H9 (cell line): ENCODE data around the gene SOX13. TPM values are rescaled to one million over a fixed set of nuclear protein-coding genes. Genes with fewer than 3 reads are reported as not detected.
A peak's percentile ranks its signal among the peaks of the same experiment; 100 is the strongest.

Source experiments
- DNase-seq: peaks from one replicate; pipeline ENCODE4 v3.0.0-alpha.2; 2017
- H2AFZ ChIP-seq: one replicate; pipeline ENCODE4 v1.6.1; 2013; ENCODE audit warnings: mild to moderate bottlenecking, low read length, control low read depth, moderate library complexity
- H2AK5ac ChIP-seq: 2 replicates; pipeline ENCODE4 v1.6.1; 2013; ENCODE audit warnings: low read length, control low read depth, mixed read lengths; ENCODE audit not compliant: insufficient read length
- H2BK120ac ChIP-seq: one replicate; pipeline ENCODE4 v1.6.1; 2013; ENCODE audit warnings: low read depth, mild to moderate bottlenecking, low read length, control low read depth, inconsistent platforms; ENCODE audit not compliant: poor library complexity, severe bottlenecking
- H2BK12ac ChIP-seq: 2 replicates; pipeline ENCODE4 v1.6.1; 2013; ENCODE audit warnings: low read length, control low read depth, mixed read lengths, low read depth; ENCODE audit not compliant: insufficient read length
- H2BK15ac ChIP-seq: 2 replicates; pipeline ENCODE4 v1.6.1; 2013; ENCODE audit warnings: low read depth, low read length, control low read depth
- H2BK20ac ChIP-seq: one replicate; pipeline ENCODE4 v1.6.1; 2013; ENCODE audit warnings: low read depth, mild to moderate bottlenecking, low read length, control low read depth, inconsistent platforms; ENCODE audit not compliant: poor library complexity, severe bottlenecking
- H2BK5ac ChIP-seq: 2 replicates; pipeline ENCODE4 v1.6.1; 2013; ENCODE audit warnings: low read length, control low read depth, mixed read lengths; ENCODE audit not compliant: insufficient read length
- H3K14ac ChIP-seq: 2 replicates; pipeline ENCODE4 v1.6.1; 2013; ENCODE audit warnings: low read length, control low read depth; ENCODE audit not compliant: insufficient read depth
- H3K18ac ChIP-seq: 2 replicates; pipeline ENCODE4 v1.6.1; 2013; ENCODE audit warnings: low read depth, mild to moderate bottlenecking, mixed read lengths, low read length, control low read depth; ENCODE audit not compliant: insufficient read length
- H3K23ac ChIP-seq: 2 replicates; pipeline ENCODE4 v1.6.1; 2013; ENCODE audit warnings: low read length, control low read depth, mixed read lengths, low read depth; ENCODE audit not compliant: insufficient read length
- H3K23me2 ChIP-seq: 2 replicates; pipeline ENCODE4 v1.6.1; 2013; ENCODE audit warnings: low read depth, mild to moderate bottlenecking, mixed read lengths, low read length, control low read depth; ENCODE audit not compliant: insufficient read length, poor library complexity, severe bottlenecking
- H3K27ac ChIP-seq: 2 replicates; pipeline ENCODE4 v1.5.1; 2013; ENCODE audit warnings: low read length, control low read depth, mixed read lengths, low read depth; ENCODE audit not compliant: insufficient read length
- H3K27me3 ChIP-seq: 2 replicates; pipeline ENCODE4 v1.6.1; 2013; ENCODE audit warnings: low read length, control low read depth, inconsistent platforms; ENCODE audit not compliant: insufficient read depth
- H3K4ac ChIP-seq: 2 replicates; pipeline ENCODE4 v1.6.1; 2013; ENCODE audit warnings: low read depth, mild to moderate bottlenecking, control low read depth, inconsistent platforms, low read length, moderate library complexity
- H3K4me1 ChIP-seq: 2 replicates; pipeline ENCODE4 v1.6.1; 2013; ENCODE audit warnings: low read length, control low read depth, inconsistent platforms; ENCODE audit not compliant: insufficient read depth
- H3K4me2 ChIP-seq: 2 replicates; pipeline ENCODE4 v1.6.1; 2013; ENCODE audit warnings: low read length, control low read depth, mixed read lengths; ENCODE audit not compliant: insufficient read length, insufficient read depth
- H3K56ac ChIP-seq: 2 replicates; pipeline ENCODE4 v1.6.1; 2013; ENCODE audit warnings: low read depth, mild to moderate bottlenecking, mixed read lengths, low read length, control low read depth; ENCODE audit not compliant: insufficient read length
- H3K79me1 ChIP-seq: 2 replicates; pipeline ENCODE4 v1.6.1; 2013; ENCODE audit warnings: low read depth, mild to moderate bottlenecking, moderate library complexity, low read length, control low read depth, inconsistent platforms; ENCODE audit not compliant: insufficient read depth, poor library complexity, severe bottlenecking
- H3K79me2 ChIP-seq: 2 replicates; pipeline ENCODE4 v1.6.1; 2013; ENCODE audit warnings: low read length, control low read depth, inconsistent platforms; ENCODE audit not compliant: insufficient read depth
- H3K9ac ChIP-seq: 2 replicates; pipeline ENCODE4 v1.6.1; 2013; ENCODE audit warnings: low read length, control low read depth, mixed read lengths; ENCODE audit not compliant: insufficient read length; ENCODE audit errors: extremely low read depth
- H3K9me3 ChIP-seq: one replicate; pipeline ENCODE4 v1.6.1; 2013; ENCODE audit warnings: low read depth, low read length, inconsistent platforms; ENCODE audit not compliant: control insufficient read depth
- H3T11ph ChIP-seq: one replicate; pipeline ENCODE4 v1.6.1; 2013; ENCODE audit warnings: mild to moderate bottlenecking, low read length, control low read depth, inconsistent platforms
- H4K20me1 ChIP-seq: one replicate; pipeline ENCODE4 v1.6.1; 2013; ENCODE audit not compliant: control insufficient read depth, insufficient read length, insufficient read depth
- H4K5ac ChIP-seq: 2 replicates; pipeline ENCODE4 v1.6.1; 2013; ENCODE audit warnings: low read depth, mild to moderate bottlenecking, mixed read lengths, low read length, control low read depth; ENCODE audit not compliant: insufficient read length
- H4K8ac ChIP-seq: replicated peaks from 2 replicates; pipeline ENCODE4 v1.6.1; 2013; ENCODE audit warnings: low read length, control low read depth, mixed read lengths, low read depth; ENCODE audit not compliant: insufficient read length
- H4K91ac ChIP-seq: 2 replicates; pipeline ENCODE4 v1.6.1; 2013; ENCODE audit warnings: low read depth, mild to moderate bottlenecking, moderate library complexity, mixed read lengths, low read length, control low read depth; ENCODE audit not compliant: insufficient read length
- H3K27ac Mint-ChIP-seq, 3 experiments: 2 replicates in 2 of 3; 3 replicates in 1 of 3; pipeline ENCODE4 v1.8.0; 2020 to 2021; ENCODE audit warnings: mixed read lengths in 3 of 3, mild to moderate bottlenecking in 1 of 3, moderate library complexity in 1 of 3
- H3K27me3 Mint-ChIP-seq: 2 replicates; pipeline ENCODE4 v1.8.0; 2021; ENCODE audit warnings: low read depth, mild to moderate bottlenecking, moderate library complexity, mixed read lengths
- H3K36me3 Mint-ChIP-seq, 3 experiments: 2 replicates in 2 of 3; 3 replicates in 1 of 3; pipeline ENCODE4 v1.8.0; 2020 to 2021; ENCODE audit warnings: low read depth in 3 of 3, mixed read lengths in 3 of 3; ENCODE audit not compliant: insufficient read depth in 1 of 3
- H3K4me1 Mint-ChIP-seq, 2 experiments: 2 replicates each; pipeline ENCODE4 v1.8.0; 2020; ENCODE audit warnings: mixed read lengths in 2 of 2
- H3K4me3 Mint-ChIP-seq, 2 experiments: 2 replicates in 1 of 2; 3 replicates in 1 of 2; pipeline ENCODE4 v1.8.0; 2020 to 2021; ENCODE audit warnings: mild to moderate bottlenecking in 2 of 2, mixed read lengths in 2 of 2, moderate library complexity in 1 of 2
- H3K9me3 Mint-ChIP-seq, 2 experiments: 2 replicates in 1 of 2; 3 replicates in 1 of 2; pipeline ENCODE4 v1.8.0; 2020; ENCODE audit warnings: mild to moderate bottlenecking in 2 of 2, mixed read lengths in 2 of 2, moderate library complexity in 1 of 2
- WGBS: extraction: QIAGEN DNeasy Blood & Tissue Kit; methylation state at CpG from one replicate; pipeline ENCODE4 v1.1.7; 2013; ENCODE audit warnings: missing lambda C conversion rate, low lambda C conversion rate, mixed read lengths; ENCODE audit not compliant: insufficient read length; ENCODE audit errors: extremely low coverage; 5-methylcytosine and 5-hydroxymethylcytosine counted together
- total RNA-seq: library from RNA; stranded (reverse); gene quantifications from 2 replicates; pipeline ENCODE4 v1.2.1, GENCODE V29; 2021
- TF ChIP-seq, protein P1 (sequence below): fragments of 200-600 bp; sonication (generic); conservative IDR thresholded peaks from 3 replicates; pipeline ENCODE4 v1.8.0; 2021; ENCODE audit warnings: antibody characterized with exemption, mild to moderate bottlenecking

SOX13 gene
- total RNA-seq, 1 experiment from 2014 or later: 120 TPM

DNA sequence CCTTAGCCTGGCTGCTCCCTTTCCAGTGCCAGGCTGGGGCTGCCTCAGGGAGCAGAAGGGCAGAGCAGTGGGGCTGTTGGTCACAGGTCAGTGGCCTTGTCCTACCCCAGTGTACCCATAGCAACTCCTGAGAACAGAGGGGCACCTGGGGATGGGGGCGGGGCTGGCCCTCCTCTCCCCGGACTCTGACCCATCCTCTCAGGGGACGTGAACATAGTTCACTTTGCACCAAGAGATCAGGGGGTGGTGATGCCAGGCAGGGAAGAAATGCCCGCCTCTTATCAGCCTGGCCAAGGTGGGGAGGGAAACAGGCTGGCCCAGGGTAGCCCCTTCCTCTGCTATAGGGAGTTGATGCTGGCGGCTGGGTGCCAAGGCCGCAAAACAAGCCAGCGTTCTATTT, 74.0 kb downstream of the SOX13 start:
- Histone ChIP-seq H3K9me3 (no peaks in the 10 kb centered on the region), H2AK5ac (no peak overlapping the region), H3K14ac (no peak overlapping the region), H3K23me2 (peaks cover 6% of the 10 kb centered on the region), H3K79me2 (no peaks in the 10 kb centered on the region), H4K91ac (no peak overlapping the region), H3K56ac (no peak overlapping the region), H3T11ph (no peak overlapping the region), H2BK5ac (no peak overlapping the region), H2BK12ac (no peak overlapping the region), H3K9ac (no peak overlapping the region), H3K4me1 (peaks cover 4% of the 10 kb centered on the region; the same call in 1 of the 2 replicates), H2BK20ac (no peak overlapping the region), H3K23ac (no peak overlapping the region), H3K27ac (no peak overlapping the region), H3K4me2 (no peak overlapping the region), H3K27me3 (no peaks in the 10 kb centered on the region), H3K79me1 (no peaks in the 10 kb centered on the region), H3K4ac (no peak overlapping the region), H4K20me1 (no peaks in the 10 kb centered on the region), H4K5ac (no peak overlapping the region), H3K18ac (no peak overlapping the region), H2BK120ac (no peak overlapping the region), H2BK15ac (no peak overlapping the region), H4K8ac (no peak overlapping the region), H2AFZ (no peak overlapping the region)
- no CpG with 5 or more reads among the region's 7 CpGs for WGBS
- Mint-ChIP-seq H3K4me1 (peaks cover 49 to 50% of the 10 kb centered on the region in 2 experiments), H3K27ac (peak overlapping the region; percentile 76 to 89 (median 85); a peak in 5 of 7 replicates), H3K9me3 (no peaks in the 10 kb centered on the region; a peak in 1 of 5 replicates), H3K36me3 (peaks cover 0 to 10% (median 9%) of the 10 kb centered on the region in 3 experiments; a peak in 4 of 7 replicates), H3K4me3 (peak overlapping the region in 1 of 2 experiments; percentile 40; a peak in 1 of 5 replicates), H3K27me3 (peaks cover 30% of the 10 kb centered on the region)
- TF ChIP-seq, protein P1, sequence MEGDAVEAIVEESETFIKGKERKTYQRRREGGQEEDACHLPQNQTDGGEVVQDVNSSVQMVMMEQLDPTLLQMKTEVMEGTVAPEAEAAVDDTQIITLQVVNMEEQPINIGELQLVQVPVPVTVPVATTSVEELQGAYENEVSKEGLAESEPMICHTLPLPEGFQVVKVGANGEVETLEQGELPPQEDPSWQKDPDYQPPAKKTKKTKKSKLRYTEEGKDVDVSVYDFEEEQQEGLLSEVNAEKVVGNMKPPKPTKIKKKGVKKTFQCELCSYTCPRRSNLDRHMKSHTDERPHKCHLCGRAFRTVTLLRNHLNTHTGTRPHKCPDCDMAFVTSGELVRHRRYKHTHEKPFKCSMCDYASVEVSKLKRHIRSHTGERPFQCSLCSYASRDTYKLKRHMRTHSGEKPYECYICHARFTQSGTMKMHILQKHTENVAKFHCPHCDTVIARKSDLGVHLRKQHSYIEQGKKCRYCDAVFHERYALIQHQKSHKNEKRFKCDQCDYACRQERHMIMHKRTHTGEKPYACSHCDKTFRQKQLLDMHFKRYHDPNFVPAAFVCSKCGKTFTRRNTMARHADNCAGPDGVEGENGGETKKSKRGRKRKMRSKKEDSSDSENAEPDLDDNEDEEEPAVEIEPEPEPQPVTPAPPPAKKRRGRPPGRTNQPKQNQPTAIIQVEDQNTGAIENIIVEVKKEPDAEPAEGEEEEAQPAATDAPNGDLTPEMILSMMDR: no peak
- DNase-seq: no peak
